Esophagus squamous epithelium (tissue), 5 donors: ENCODE measurements around the gene TERT. TPM values are rescaled to one million over a fixed set of nuclear protein-coding genes. Genes with fewer than 3 reads are reported as not detected.

Experiments
- DNase-seq: peaks from one replicate; lab custom pipeline; 2025; lab: John Stamatoyannopoulos, UW
- H3K27ac ChIP-seq, 4 donors: fragments of 200-600 bp; sonication (generic); one replicate each; pipeline ENCODE4 v1.5.1; 2016 to 2019; ENCODE audit warnings: mild to moderate bottlenecking in 1 of 4
- H3K27me3 ChIP-seq, 4 donors: fragments of 200-600 bp; sonication (generic); 1 replicate in 3 of 4; 2 replicates in 1 of 4; pipeline versions ENCODE4 v1.5.1 to v1.6.0; 2017 to 2021; ENCODE audit warnings: antibody characterized with exemption in 1 of 4
- H3K36me3 ChIP-seq, 3 donors: fragments of 200-600 bp; sonication (generic); one replicate each; pipeline ENCODE4 v1.5.1; 2016 to 2019
- H3K4me1 ChIP-seq, 3 donors: fragments of 200-600 bp; sonication (generic); one replicate each; pipeline ENCODE4 v1.5.1; 2017 to 2019
- H3K4me3 ChIP-seq, 4 donors: fragments of 200-600 bp; sonication (generic); 1 replicate in 3 of 4; 2 replicates in 1 of 4; pipeline ENCODE4 v1.5.1; 2016 to 2019; ENCODE audit warnings: mild to moderate bottlenecking in 2 of 4, moderate library complexity in 1 of 4
- H3K9me3 ChIP-seq, 3 donors: fragments of 200-600 bp; sonication (generic); one replicate each; pipeline ENCODE4 v1.5.1; 2016 to 2019
- CTCF ChIP-seq, 6 experiments: fragments of 450-650 bp in 4 of 6; fragments of 200-600 bp in 2 of 6; sonication (generic) in 2 of 6; IDR thresholded peaks; one replicate each; pipeline ENCODE4 v1.5.1; 2016 to 2019; ENCODE audit warnings: antibody characterized with exemption in 6 of 6, mild to moderate bottlenecking in 4 of 6, moderate library complexity in 4 of 6
- POLR2A ChIP-seq, 4 donors: fragments of 450-650 bp; IDR thresholded peaks; one replicate each; pipeline ENCODE4 v1.6.1; 2017; ENCODE audit warnings: antibody characterized with exemption in 4 of 4, mild to moderate bottlenecking in 4 of 4, moderate library complexity in 3 of 4
- WGBS, 2 donors: methylation state at CpG; one replicate each; pipeline ENCODE4 v1.1.5; 2018; 5-methylcytosine and 5-hydroxymethylcytosine counted together
- intact Hi-C: fragments of 100-400 bp; cut with DNase I; formaldehyde crosslinking; loops from one replicate; pipeline ENCODE4 v1.15.0; 2022
- small RNA-seq, 4 donors: library from RNA; depleted of rRNA; stranded (forward); fragments of <200 nt; gene quantifications; one replicate each; pipeline ENCODE3, GENCODE V24; 2016
- total RNA-seq, 4 donors: library from RNA; depleted of rRNA; stranded (reverse); fragments of >200 nt; gene quantifications; one replicate each; pipeline ENCODE4 v1.1.0, GENCODE V29; 2016
- donor health status: DM: yes; HTN: yes; CAD: no.

Gene TERT
- total RNA-seq, 4 donors from 2014 or later: 0.19 to 9.5 (median 0.31) TPM; not detected in 1

GRCh38 chr5:1204693-1205242, 90.1 kb downstream of the TERT start:
- Histone ChIP-seq H3K27ac (no peak overlapping the region), H3K4me1 (no peaks in the 10 kb centered on the region), H3K4me3 (no peak overlapping the region), H3K9me3 (no peaks in the 10 kb centered on the region), H3K27me3 (peaks cover 0 to 98% (median 0%) of the 10 kb centered on the region in 4 donors), H3K36me3 (no peaks in the 10 kb centered on the region)
- no peak for TF ChIP-seq CTCF (IDR thresholded peaks at IDR 0.05)
- no peak for TF ChIP-seq POLR2A (IDR thresholded peaks at IDR 0.05)
- DNase-seq: no peak
- intact Hi-C loops: no loop called here
- 28 to 38% methylated on average over 15 of the region's 18 CpGs for WGBS, 2 donors

- Histone ChIP-seq H3K4me3 (no peak overlapping the region), H3K9me3 (no peaks in the 10 kb centered on the region), H3K27me3 (peaks cover 0 to 100% (median 0%) of the 10 kb centered on the region in 4 donors), H3K4me1 (no peaks in the 10 kb centered on the region), H3K27ac (no peak overlapping the region), H3K36me3 (no peaks in the 10 kb centered on the region)
- no peak for TF ChIP-seq CTCF (IDR thresholded peaks at IDR 0.05)
- no peak for TF ChIP-seq POLR2A (IDR thresholded peaks at IDR 0.05)
- 76 to 77% methylated on average over 4 to 10 of the region's 25 CpGs for WGBS, 2 donors
- no peak for DNase-seq
- intact Hi-C loops: no loop called here
Observed at GRCh38 chr5:1203968-1204692, 90.7 kb downstream of the TERT start.

GRCh38 chr5:1203311-1203967, 91.4 kb downstream of the TERT start:
- WGBS, 2 donors: 78% methylated on average over 4 of the region's 24 CpGs; no CpG with 5 or more reads in 1 of the 2 donors
- TF ChIP-seq CTCF (IDR thresholded peaks at IDR 0.05) (no peak), POLR2A (IDR thresholded peaks at IDR 0.05) (no peak)
- Histone ChIP-seq H3K9me3 (no peaks in the 10 kb centered on the region), H3K36me3 (no peaks in the 10 kb centered on the region), H3K27ac (no peak overlapping the region), H3K4me1 (no peaks in the 10 kb centered on the region), H3K4me3 (no peak overlapping the region), H3K27me3 (peaks cover 0 to 100% (median 0%) of the 10 kb centered on the region in 4 donors)
- intact Hi-C loops: no loop called here
- DNase-seq: no peak

Small RNA genes within 50 kb of the gene (small RNA-seq; reads per million reads assigned to genes)
- gene MIR4457: 0 reads per million in 4 donors

Other genes starting within 250 kb of the TERT start
- gene SLC12A7, start 183.0 kb downstream of the TERT start, total RNA-seq: 10 to 100 TPM in 1 of 4 donors, 1 to 10 TPM in 3; 4.5 to 13.4 (median 6.6) TPM
- not detected for gene SLC6A19, start 93.5 kb downstream of the TERT start, total RNA-seq
- not detected for gene SLC6A18, start 69.7 kb downstream of the TERT start, total RNA-seq
- 10 to 100 TPM; 42.8 to 75.2 (median 65.1) TPM for gene CLPTM1L, start 50.0 kb upstream of the TERT start, total RNA-seq
- under 1 TPM in 1 of 4 donors, not detected in 3; 0.19 TPM for gene SLC6A3, start 150.4 kb upstream of the TERT start, total RNA-seq
- 10 to 100 TPM in 3 of 4 donors, 1 to 10 TPM in 1; 7.7 to 44.8 (median 12.0) TPM for gene LPCAT1, start 228.9 kb upstream of the TERT start, total RNA-seq